Common myeloid progenitor, CD34-positive (primary cell): ENCODE results near the gene GOLGA8G. TPM values are rescaled to one million over a fixed set of nuclear protein-coding genes. Genes with fewer than 3 reads are reported as not detected.
"Not testable (repeated sequence)": the region's sequence is repeated elsewhere in the genome, so short reads cannot be mapped to it uniquely, and the experiment has no call there.

Experiments
- CTCF ChIA-PET: fragments of 350-600 bp; sonication (Branson Sonifier 250); formaldehyde crosslinking; loops from one replicate; lab custom pipeline; 2021; ENCODE audit warnings: antibody characterized with exemption; lab: Charles Lee
- POLR2A ChIA-PET: fragments of 350-600 bp; sonication (Branson Sonifier 250); formaldehyde crosslinking; loops from one replicate; lab custom pipeline; 2021; ENCODE audit warnings: antibody characterized with exemption; lab: Charles Lee
- DNase-seq, 3 donors: peaks; one replicate each; pipeline versions ENCODE4 v3.0.0 to v3.0.0-alpha.2; 2013
- H3K27ac ChIP-seq, 2 experiments: 1 replicate in 1 of 2; 2 replicates in 1 of 2; pipeline ENCODE4 v1.7.0; 2013; ENCODE audit warnings: inconsistent platforms in 2 of 2, low read length in 2 of 2, mild to moderate bottlenecking in 2 of 2, low read depth in 1 of 2, moderate library complexity in 1 of 2; ENCODE audit not compliant: severe bottlenecking in 2 of 2, insufficient read depth in 1 of 2, poor library complexity in 1 of 2
- H3K27me3 ChIP-seq, 5 experiments: replicated peaks in 2 of 5; 1 replicate in 3 of 5; 2 replicates in 2 of 5; pipeline versions ENCODE4 v1.6.1 to v1.7.0; 2013; ENCODE audit warnings: low read length in 4 of 5, mild to moderate bottlenecking in 2 of 5, moderate library complexity in 2 of 5, inconsistent platforms in 1 of 5; ENCODE audit not compliant: insufficient read depth in 5 of 5, control insufficient read depth in 4 of 5
- H3K36me3 ChIP-seq, 4 experiments: 1 replicate in 2 of 4; 2 replicates in 2 of 4; pipeline versions ENCODE4 v1.6.1 to v1.7.0; 2013; ENCODE audit warnings: low read length in 3 of 4, control low read depth in 1 of 4, mild to moderate bottlenecking in 1 of 4; ENCODE audit not compliant: control insufficient read depth in 4 of 4, insufficient read depth in 4 of 4
- H3K4me1 ChIP-seq, 4 experiments: 1 replicate in 3 of 4; 2 replicates in 1 of 4; pipeline versions ENCODE4 v1.6.1 to v1.7.1; 2013; ENCODE audit warnings: low read length in 3 of 4, mild to moderate bottlenecking in 3 of 4, control low read depth in 1 of 4, inconsistent platforms in 1 of 4, moderate library complexity in 1 of 4; ENCODE audit not compliant: control insufficient read depth in 4 of 4, insufficient read depth in 4 of 4; ENCODE audit errors: control extremely low read depth in 1 of 4
- H3K4me3 ChIP-seq, 7 experiments: 1 replicate in 4 of 7; 2 replicates in 3 of 7; pipeline versions ENCODE4 v1.5.1 to v1.7.0; 2013; ENCODE audit warnings: mild to moderate bottlenecking in 7 of 7, low read length in 6 of 7, moderate library complexity in 6 of 7, inconsistent platforms in 2 of 7, low read depth in 2 of 7, control low read depth in 1 of 7; ENCODE audit not compliant: insufficient read depth in 4 of 7, control insufficient read depth in 1 of 7; ENCODE audit errors: extremely low read depth in 1 of 7
- H3K9me3 ChIP-seq, 5 experiments: 1 replicate in 4 of 5; 2 replicates in 1 of 5; pipeline versions ENCODE4 v1.6.1 to v1.7.1; 2013; ENCODE audit warnings: low read length in 4 of 5, mild to moderate bottlenecking in 2 of 5, inconsistent platforms in 1 of 5, low read depth in 1 of 5, moderate library complexity in 1 of 5; ENCODE audit not compliant: control insufficient read depth in 4 of 5, insufficient read depth in 2 of 5; ENCODE audit errors: control extremely low read depth in 1 of 5
- WGBS: methylation state at CpG from one replicate; pipeline ENCODE4 v1.1.5; 2013; ENCODE audit not compliant: insufficient coverage; 5-methylcytosine and 5-hydroxymethylcytosine counted together
- polyA plus RNA-seq: library from polyadenylated mRNA; unstranded; fragments of 120-200 nt; gene quantifications from one replicate; pipeline ENCODE4 v1.2.1, GENCODE V29; 2013

GOLGA8G gene, protein sequence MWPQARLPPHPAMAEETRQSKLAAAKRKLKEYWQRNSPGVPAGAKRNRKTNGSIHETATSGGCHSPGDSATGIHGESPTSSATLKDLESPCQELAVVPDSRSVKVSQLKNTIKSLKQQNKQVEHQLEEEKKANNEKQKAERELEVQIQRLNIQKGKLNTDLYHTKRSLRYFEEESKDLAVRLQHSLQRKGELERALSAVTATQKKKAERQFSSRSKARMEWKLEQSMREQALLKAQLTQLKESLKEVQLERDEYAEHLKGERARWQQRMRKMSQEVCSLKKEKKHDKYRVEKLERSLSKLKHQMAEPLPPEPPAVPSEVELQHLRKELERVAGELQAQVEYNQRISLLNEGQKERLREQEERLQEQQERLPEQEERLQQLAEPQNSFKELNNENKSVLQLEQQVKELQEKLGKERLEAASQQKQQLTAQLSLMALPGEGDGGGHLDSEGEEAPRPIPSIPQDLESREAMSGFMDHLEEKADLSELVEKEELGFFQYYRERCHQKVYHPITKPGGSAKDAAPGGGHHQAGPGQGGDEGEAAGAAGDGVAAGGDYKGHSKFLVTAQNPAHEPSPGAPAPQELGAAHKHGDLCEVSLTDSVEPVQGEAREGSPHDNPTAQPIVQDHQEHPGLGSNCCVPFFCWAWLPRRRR
- not detected for polyA plus RNA-seq

DNA sequence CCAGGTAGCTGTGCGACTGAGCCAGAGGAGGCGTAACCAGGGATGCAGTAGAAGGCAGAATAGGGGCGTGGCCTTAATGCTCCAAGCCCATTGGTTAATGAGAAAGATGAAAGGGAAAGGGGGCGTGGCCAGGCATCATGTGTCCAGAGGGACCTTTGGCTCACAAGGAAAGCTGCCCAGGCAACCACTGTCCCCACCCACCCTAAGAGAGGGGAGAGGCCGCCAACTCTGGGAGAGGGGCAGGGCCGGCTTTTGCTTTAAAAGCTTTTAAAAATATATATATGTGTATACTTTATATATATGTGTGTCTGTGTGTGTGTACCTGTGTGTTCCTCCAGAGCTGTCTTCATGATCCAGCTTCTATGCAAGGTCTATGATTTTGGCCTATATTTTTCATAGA lies at the start of gene GOLGA8G:
Gene GOLGA8G, minus strand, starts transcription at position 18 of the 400 bp plus-strand sequence. CDS start 62 bp downstream, outside the sequence.
- DNase-seq, H3K4me1 ChIP-seq, H3K36me3 ChIP-seq, POLR2A ChIA-PET, H3K9me3 ChIP-seq, CTCF ChIA-PET, H3K4me3 ChIP-seq, H3K27me3 ChIP-seq, H3K27ac ChIP-seq: not testable (repeated sequence)
- WGBS, result no CpG with 5 or more reads among the region's 6 CpGs

GRCh38 chr15:28573351-28573750 lies 40.6 kb upstream of the GOLGA8G start:
- DNase-seq, H3K27me3 ChIP-seq, H3K36me3 ChIP-seq, CTCF ChIA-PET, H3K4me3 ChIP-seq, H3K9me3 ChIP-seq, H3K27ac ChIP-seq, H3K4me1 ChIP-seq, POLR2A ChIA-PET: not testable (repeated sequence)
- no CpG with 5 or more reads among the region's 13 CpGs for WGBS

GRCh38 chr15:28553268-28553667 lies 20.5 kb upstream of the GOLGA8G start, which contains the start of gene GOLGA6L25:
GOLGA6L25 (plus strand) TSS chr15:28553568; CDS start chr15:28553629, 61 bp downstream.
- POLR2A ChIA-PET, H3K4me1 ChIP-seq, H3K36me3 ChIP-seq, H3K27ac ChIP-seq, DNase-seq, H3K4me3 ChIP-seq, H3K9me3 ChIP-seq, H3K27me3 ChIP-seq, CTCF ChIA-PET: not testable (repeated sequence)
- WGBS, result no CpG with 5 or more reads among the region's 7 CpGs

DNA sequence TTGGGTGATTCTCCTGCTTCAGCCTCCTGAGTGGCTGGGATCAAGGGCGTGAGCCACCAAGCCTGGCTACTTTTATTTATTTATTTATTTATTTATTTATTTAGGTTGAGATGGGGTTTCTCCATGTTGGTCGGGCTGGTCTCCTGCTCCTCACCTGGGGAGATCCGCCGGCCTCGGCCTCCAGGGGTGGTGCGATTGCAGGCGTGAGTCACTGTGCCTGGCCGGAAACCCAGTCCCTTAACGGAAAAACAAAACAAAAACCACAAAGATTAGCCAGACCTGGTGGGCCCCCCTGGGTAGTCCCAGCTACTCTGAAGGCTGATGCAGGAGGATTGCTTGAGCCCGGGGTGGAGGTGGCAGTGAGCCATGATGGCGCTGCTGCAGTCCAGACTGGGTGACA lies 17.6 kb downstream of the GOLGA8G start:
- H3K36me3 ChIP-seq, DNase-seq, H3K27ac ChIP-seq, CTCF ChIA-PET, H3K27me3 ChIP-seq, H3K4me3 ChIP-seq, H3K9me3 ChIP-seq, H3K4me1 ChIP-seq, POLR2A ChIA-PET: not testable (repeated sequence)
- WGBS, result no CpG with 5 or more reads among the region's 11 CpGs

DNA sequence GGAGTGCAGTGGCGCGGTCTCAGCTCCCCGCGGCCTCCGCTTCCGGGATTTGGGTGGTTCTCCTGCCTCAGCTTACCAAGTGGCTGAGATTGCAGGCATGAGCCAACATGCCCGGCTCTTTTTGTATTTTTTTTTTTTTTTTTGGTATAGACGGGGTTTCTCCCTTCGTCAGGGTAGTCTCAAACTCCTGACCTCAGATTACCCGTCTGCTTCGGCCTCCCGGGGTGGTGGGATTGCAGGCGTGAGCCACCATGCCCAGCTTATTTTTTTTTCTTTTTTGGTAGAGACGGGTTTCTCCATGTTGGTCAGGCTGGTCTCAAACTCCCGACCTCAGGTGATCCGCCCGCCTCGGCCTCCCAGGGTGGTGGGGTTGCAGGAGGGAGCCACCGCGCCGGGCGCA lies 18.6 kb downstream of the GOLGA8G start:
- H3K4me3 ChIP-seq, H3K9me3 ChIP-seq, H3K27me3 ChIP-seq, H3K27ac ChIP-seq, DNase-seq, H3K36me3 ChIP-seq, CTCF ChIA-PET, H3K4me1 ChIP-seq, POLR2A ChIA-PET: not testable (repeated sequence)
- WGBS, result no CpG with 5 or more reads among the region's 22 CpGs

DNA sequence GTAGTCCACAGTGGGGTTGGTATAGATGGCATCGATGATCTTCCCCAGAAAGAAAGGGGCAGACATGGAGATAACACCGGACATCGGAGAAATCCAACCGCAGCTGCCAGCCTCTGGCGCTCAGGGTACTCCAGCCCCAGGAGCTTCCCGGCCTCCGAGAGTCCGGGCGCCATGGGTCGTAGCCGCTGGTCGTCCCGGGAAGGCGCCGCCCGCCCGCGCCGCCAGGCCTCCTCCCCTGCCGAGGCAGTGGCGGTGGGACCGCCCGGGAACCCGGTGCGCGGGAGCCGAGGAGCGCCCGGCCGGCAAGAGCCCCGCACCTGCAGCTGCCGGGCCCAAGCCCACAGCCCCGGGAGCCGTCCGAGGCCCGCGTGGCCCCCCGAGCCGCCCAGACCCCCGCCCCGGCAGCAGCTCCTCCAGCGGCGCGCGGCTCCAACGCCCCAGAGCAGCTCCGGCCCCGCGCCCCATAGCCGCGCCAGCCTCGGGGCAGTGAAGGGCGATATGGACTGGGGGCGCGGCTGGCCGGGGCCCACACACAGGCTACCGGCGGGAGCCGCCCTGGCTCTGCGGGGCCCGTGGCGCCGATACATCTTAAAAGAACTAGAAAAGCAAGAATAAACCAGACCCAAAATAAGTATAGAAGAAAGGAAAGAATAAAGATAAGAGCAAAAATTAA lies 24.4 kb downstream of the GOLGA8G start:
- H3K4me1 ChIP-seq, POLR2A ChIA-PET, H3K36me3 ChIP-seq, H3K4me3 ChIP-seq, H3K27me3 ChIP-seq, DNase-seq, H3K9me3 ChIP-seq, CTCF ChIA-PET, H3K27ac ChIP-seq: not testable (repeated sequence)
- WGBS, result no CpG with 5 or more reads among the region's 63 CpGs

- H3K36me3 ChIP-seq, CTCF ChIA-PET, H3K27ac ChIP-seq, H3K4me3 ChIP-seq, H3K27me3 ChIP-seq, DNase-seq, H3K9me3 ChIP-seq, H3K4me1 ChIP-seq, POLR2A ChIA-PET: not testable (repeated sequence)
- no CpG with 5 or more reads among the region's 3 CpGs for WGBS
Measured at GRCh38 chr15:28481340-28481739, 51.4 kb downstream of the GOLGA8G start.
